Caco-2 (cell line): Measurements from ENCODE around the gene GRM4. TPM values are rescaled to one million over a fixed set of nuclear protein-coding genes. Genes with fewer than 3 reads are reported as not detected.

ENCODE experiments used
- BruUV-seq: library from RNA; stranded (reverse); fragments of 400-500 nt; replicated peaks from 2 replicates; lab custom pipeline; 2021; lab: Mats Ljungman, UMichigan
- CTCF ChIA-PET: fragments of 300-600 bp; sonication (Branson Sonifier 250); formaldehyde crosslinking; loops from one replicate; lab custom pipeline; 2022; ENCODE audit warnings: antibody characterized with exemption; lab: Charles Lee
- POLR2A ChIA-PET: fragments of 300-600 bp; sonication (Branson Sonifier 250); formaldehyde crosslinking; loops from one replicate; lab custom pipeline; 2022; ENCODE audit warnings: antibody characterized with exemption; lab: Charles Lee
- DNase-seq, 2 experiments: peaks; one replicate each; pipeline versions ENCODE4 v3.0.0 to v3.0.0-alpha.2; 2020 to 2022
- H3K27me3 ChIP-seq: replicated peaks from 2 replicates; pipeline ENCODE4 v1.6.0; 2011; ENCODE audit warnings: low read length; ENCODE audit not compliant: control insufficient read depth, insufficient read depth
- H3K36me3 ChIP-seq: 2 replicates; pipeline ENCODE4 v1.5.1; 2011; ENCODE audit warnings: low read length; ENCODE audit not compliant: control insufficient read depth, insufficient read depth
- H3K4me1 ChIP-seq: fragments of 250-450 bp; sonication (Bioruptor Pico); 2 replicates; pipeline ENCODE4 v1.5.1; 2020; ENCODE audit warnings: mild to moderate bottlenecking
- H3K4me3 ChIP-seq: 2 replicates; pipeline ENCODE4 v1.5.1; 2011; ENCODE audit warnings: low read depth, mild to moderate bottlenecking, control low read depth, low read length
- H3K9me3 ChIP-seq: fragments of 250-450 bp; sonication (Bioruptor Pico); 2 replicates; pipeline ENCODE4 v1.5.1; 2020; ENCODE audit warnings: mild to moderate bottlenecking, moderate library complexity
- H3K27ac Mint-ChIP-seq: one replicate; pipeline ENCODE4 v1.8.0; 2022; ENCODE audit warnings: mixed read lengths; ENCODE audit not compliant: unreplicated experiment
- H3K27me3 Mint-ChIP-seq: one replicate; pipeline ENCODE4 v1.8.0; 2022; ENCODE audit warnings: mixed read lengths; ENCODE audit not compliant: insufficient read depth, unreplicated experiment
- H3K36me3 Mint-ChIP-seq: one replicate; pipeline ENCODE4 v1.8.0; 2022; ENCODE audit warnings: mild to moderate bottlenecking, mixed read lengths; ENCODE audit not compliant: insufficient read depth, unreplicated experiment
- H3K4me1 Mint-ChIP-seq: one replicate; pipeline ENCODE4 v1.8.0; 2022; ENCODE audit warnings: low read depth, mixed read lengths; ENCODE audit not compliant: unreplicated experiment
- H3K4me3 Mint-ChIP-seq: one replicate; pipeline ENCODE4 v1.8.0; 2022; ENCODE audit warnings: mild to moderate bottlenecking, moderate library complexity, mixed read lengths; ENCODE audit not compliant: unreplicated experiment
- H3K9me3 Mint-ChIP-seq: one replicate; pipeline ENCODE4 v1.8.0; 2022; ENCODE audit warnings: mixed read lengths; ENCODE audit not compliant: unreplicated experiment
- intact Hi-C: fragments of 100-400 bp; cut with micrococcal nuclease; formaldehyde crosslinking; loops from one replicate; pipeline ENCODE4 v1.10.0; 2022; ENCODE audit not compliant: unreplicated experiment
- total RNA-seq: library from RNA; stranded (reverse); gene quantifications from 2 replicates; pipeline ENCODE4 v1.2.3, GENCODE V29; 2022
- TF ChIP-seq, protein P1 (sequence below), 2 experiments: fragments of 200-600 bp in 1 of 2; IDR thresholded peaks; 1 replicate in 1 of 2; 2 replicates in 1 of 2; pipeline versions ENCODE4 v1.5.1 to v1.8.0; 2011 to 2022; ENCODE audit warnings: antibody characterized with exemption in 1 of 2, control low read depth in 1 of 2, inconsistent platforms in 1 of 2, low read depth in 1 of 2, low read length in 1 of 2, mild to moderate bottlenecking in 1 of 2, moderate library complexity in 1 of 2; ENCODE audit not compliant: insufficient read depth in 1 of 2, severe bottlenecking in 1 of 2, unreplicated experiment in 1 of 2

The GRM4 gene
- total RNA-seq, 1 experiment from 2014 or later: 0.09 TPM

DNA sequence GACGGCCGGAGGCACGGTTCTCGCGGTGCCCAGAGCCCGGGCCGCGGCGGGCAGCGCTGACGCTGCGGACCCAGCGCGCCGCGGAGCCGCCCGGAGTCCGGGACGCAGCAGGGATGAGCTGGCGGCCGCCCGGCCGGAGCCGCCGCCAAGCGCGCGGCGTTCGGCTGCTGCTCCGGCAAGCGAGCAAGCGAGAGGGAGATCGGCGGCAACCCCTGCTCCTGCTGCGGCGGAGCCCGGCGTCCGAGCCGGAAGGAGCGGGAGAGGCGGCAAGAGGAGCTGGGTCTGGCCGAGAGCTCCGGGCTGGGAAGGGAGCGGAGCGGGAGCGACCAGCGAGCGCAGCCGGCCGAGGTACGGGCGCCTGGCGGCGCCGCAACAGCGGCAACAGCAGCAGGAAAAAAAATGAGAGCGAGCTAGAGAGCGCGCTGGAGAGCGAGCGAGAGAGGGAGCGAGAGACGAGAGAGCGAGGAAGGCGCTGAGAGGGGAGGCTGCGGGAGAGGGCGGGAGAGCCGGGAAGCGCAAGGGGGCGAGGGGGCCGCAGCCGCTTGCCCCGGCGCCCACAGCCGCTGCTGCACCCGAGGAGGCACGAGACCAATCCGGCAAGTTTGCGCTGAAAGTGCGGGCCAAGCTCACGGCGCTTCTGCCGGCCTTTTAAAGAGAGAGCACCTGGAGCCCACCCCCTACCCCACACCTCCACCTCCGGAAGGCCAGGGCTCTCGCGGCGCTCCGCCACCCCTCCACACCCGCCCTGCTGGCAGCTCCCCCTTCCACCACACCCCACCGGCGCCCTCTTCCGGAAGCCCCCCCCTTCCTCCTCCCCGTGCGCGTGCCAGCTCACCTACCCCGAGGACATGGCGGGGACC lies 496 bp downstream of the GRM4 start:
- DNase-seq: peak in 1 of 2 experiments; percentile 33
- intact Hi-C loops: no loop called here
- no TSS peak for BruUV-seq
- CTCF ChIA-PET: interaction anchor here (0.7 to 1.0 kb wide), 4 partner anchors 38 to 434 kb away, joined by 3 read pairs; partner anchors contain the start of gene UQCC2
- Histone ChIP-seq H3K4me3 (peak overlapping the region; percentile 32), H3K4me1 (peaks cover 10% of the 10 kb centered on the region), H3K9me3 (no peaks in the 10 kb centered on the region), H3K36me3 (no peaks in the 10 kb centered on the region), H3K27me3 (no peaks in the 10 kb centered on the region; the same call in none of the 2 replicates)
- Mint-ChIP-seq H3K4me1 (no peaks in the 10 kb centered on the region), H3K27ac (no peak overlapping the region), H3K36me3 (no peaks in the 10 kb centered on the region), H3K9me3 (no peaks in the 10 kb centered on the region), H3K4me3 (peak overlapping the region; percentile 74), H3K27me3 (peaks cover 29% of the 10 kb centered on the region)
- POLR2A ChIA-PET: interaction anchor here (0.7 kb wide), 1 partner anchor 8 kb away, joined by 4 read pairs; no protein-coding TSS in a partner anchor
- TF ChIP-seq, protein P1, sequence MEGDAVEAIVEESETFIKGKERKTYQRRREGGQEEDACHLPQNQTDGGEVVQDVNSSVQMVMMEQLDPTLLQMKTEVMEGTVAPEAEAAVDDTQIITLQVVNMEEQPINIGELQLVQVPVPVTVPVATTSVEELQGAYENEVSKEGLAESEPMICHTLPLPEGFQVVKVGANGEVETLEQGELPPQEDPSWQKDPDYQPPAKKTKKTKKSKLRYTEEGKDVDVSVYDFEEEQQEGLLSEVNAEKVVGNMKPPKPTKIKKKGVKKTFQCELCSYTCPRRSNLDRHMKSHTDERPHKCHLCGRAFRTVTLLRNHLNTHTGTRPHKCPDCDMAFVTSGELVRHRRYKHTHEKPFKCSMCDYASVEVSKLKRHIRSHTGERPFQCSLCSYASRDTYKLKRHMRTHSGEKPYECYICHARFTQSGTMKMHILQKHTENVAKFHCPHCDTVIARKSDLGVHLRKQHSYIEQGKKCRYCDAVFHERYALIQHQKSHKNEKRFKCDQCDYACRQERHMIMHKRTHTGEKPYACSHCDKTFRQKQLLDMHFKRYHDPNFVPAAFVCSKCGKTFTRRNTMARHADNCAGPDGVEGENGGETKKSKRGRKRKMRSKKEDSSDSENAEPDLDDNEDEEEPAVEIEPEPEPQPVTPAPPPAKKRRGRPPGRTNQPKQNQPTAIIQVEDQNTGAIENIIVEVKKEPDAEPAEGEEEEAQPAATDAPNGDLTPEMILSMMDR (IDR thresholded peaks at IDR 0.05; ENCODE audit: insufficient read depth in 1 of 2, low read depth in 1 of 2, low read length in 1 of 2, severe bottlenecking in 1 of 2, unreplicated experiment in 1 of 2): no peak

DNA sequence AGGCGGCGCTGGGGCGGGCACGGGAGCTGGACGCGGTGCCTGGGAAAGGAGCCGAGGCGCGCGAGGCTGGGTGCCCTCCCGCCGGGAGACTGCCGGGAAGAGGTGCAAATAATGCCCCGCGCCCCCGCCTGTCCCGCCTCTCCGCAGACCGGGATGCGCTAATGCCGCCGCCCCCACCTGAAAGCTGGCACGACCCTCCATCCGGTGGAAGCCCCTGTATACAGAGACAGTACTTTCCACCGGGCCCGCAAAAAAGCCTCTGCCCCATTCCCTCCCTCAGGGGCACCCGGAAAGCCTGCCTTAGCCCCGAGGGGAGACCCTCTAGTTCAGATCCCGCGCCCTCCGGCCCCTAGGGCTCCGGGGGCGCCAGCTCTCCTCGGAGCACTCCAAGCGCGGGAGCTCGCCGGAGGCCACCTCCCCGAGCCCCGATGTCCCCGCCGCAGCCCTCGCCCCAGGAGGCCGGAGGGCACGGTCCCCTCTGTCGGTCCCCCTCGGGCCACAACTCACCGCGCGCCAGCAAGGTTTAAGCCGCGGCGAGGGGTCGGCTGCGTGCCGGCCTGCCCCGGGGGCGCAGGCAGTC lies 1.2 kb downstream of the GRM4 start:
- Mint-ChIP-seq H3K4me1 (no peaks in the 10 kb centered on the region), H3K9me3 (no peaks in the 10 kb centered on the region), H3K4me3 (peak overlapping the region; percentile 24), H3K27me3 (peaks cover 28% of the 10 kb centered on the region), H3K27ac (no peak overlapping the region), H3K36me3 (no peaks in the 10 kb centered on the region)
- POLR2A ChIA-PET: no interaction called here
- BruUV-seq: no TSS peak
- Histone ChIP-seq H3K4me1 (peaks cover 10% of the 10 kb centered on the region), H3K27me3 (peaks cover 1% of the 10 kb centered on the region), H3K9me3 (no peaks in the 10 kb centered on the region), H3K36me3 (no peaks in the 10 kb centered on the region), H3K4me3 (no peak overlapping the region)
- intact Hi-C loops: no loop called here
- DNase-seq: no peak
- TF ChIP-seq, protein P1 (IDR thresholded peaks at IDR 0.05; ENCODE audit: insufficient read depth in 1 of 2, low read depth in 1 of 2, low read length in 1 of 2, severe bottlenecking in 1 of 2, unreplicated experiment in 1 of 2): no peak
- CTCF ChIA-PET: no interaction called here

DNA sequence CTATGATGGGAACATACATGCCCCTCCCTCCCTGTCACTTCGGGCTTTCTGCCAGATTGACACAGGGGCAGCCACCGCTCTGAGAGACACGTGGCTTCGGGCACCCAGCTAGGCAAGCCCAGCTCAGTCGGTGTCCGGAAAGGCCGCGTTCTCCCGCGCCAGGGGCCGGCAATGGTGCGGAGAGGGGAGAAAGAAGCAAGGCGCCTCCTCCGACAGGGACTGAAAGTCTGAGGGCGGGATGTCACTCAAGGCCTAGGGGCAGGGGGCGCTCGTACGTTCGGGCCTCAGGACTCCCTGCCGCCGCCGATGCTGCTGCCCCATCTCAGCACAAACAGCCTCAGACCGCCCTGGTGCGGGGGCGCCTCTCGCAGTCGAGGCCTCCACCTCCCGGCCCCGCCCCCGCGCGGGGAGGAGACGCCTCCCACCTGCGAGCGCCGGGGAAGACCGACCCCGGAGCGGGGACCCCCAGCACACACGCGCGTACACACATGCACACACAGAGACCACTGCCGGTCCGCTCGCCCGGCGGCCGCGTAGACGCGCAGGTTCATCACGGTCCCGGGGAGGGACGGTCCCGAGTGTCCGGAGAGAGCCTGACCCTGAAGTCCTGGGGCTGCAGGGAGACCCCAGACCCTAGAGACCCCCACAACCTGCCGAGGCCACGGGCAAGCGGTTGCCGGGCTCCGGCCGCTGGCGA lies 1.9 kb downstream of the GRM4 start:
- BruUV-seq: no TSS peak
- Histone ChIP-seq H3K4me1 (peaks cover 10% of the 10 kb centered on the region), H3K27me3 (peaks cover 1% of the 10 kb centered on the region), H3K4me3 (no peak overlapping the region), H3K9me3 (no peaks in the 10 kb centered on the region), H3K36me3 (no peaks in the 10 kb centered on the region)
- Mint-ChIP-seq H3K4me3 (no peak overlapping the region), H3K9me3 (no peaks in the 10 kb centered on the region), H3K27ac (no peak overlapping the region), H3K27me3 (peaks cover 31% of the 10 kb centered on the region), H3K4me1 (no peaks in the 10 kb centered on the region), H3K36me3 (no peaks in the 10 kb centered on the region)
- intact Hi-C loops: no loop called here
- DNase-seq: peak in 1 of 2 experiments; percentile 63
- POLR2A ChIA-PET: no interaction called here
- CTCF ChIA-PET: interaction anchor here (1.6 kb wide), 1 partner anchor 89 kb away, joined by 6 read pairs; no protein-coding TSS in a partner anchor
- TF ChIP-seq, protein P1 (IDR thresholded peaks at IDR 0.05; ENCODE audit: insufficient read depth in 1 of 2, low read depth in 1 of 2, low read length in 1 of 2, severe bottlenecking in 1 of 2, unreplicated experiment in 1 of 2): peak; percentile 25 to 30
